Measurements from ENCODE around the gene ESPNL.

DNA sequence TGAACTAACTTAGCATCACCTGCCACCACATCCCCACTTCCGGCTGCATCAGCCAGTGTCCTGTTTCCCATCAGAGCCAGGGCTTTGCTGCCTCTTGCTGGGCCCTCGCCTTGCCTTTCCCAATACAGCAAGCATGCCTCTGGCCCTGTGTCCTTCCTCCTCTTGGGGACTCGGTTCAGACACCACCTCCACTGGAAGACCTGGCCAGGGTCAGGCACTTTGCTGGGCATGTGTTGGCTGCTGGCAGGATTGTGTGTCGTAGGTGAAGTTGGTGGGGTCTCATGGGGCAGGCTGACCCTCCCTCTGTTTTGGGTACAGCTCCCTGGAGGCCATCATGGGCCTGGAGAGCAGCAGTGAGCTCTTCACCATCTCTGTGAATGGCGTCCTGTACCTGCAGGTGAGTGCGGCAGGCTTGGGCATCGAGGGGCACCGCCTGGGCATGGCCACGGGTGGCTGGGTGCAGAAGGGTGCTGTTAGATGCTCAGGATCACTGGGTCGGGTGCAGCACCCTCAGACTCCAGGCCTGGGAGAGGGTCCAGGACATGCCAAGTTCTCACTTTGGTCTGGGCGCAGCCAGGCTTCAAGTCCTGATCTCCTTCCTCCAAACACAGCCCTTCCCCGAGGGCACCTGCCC lies 65.3 kb downstream of the ESPNL start:
- TF ChIP-seq POLR2A (IDR thresholded peaks at IDR 0.05) = no peak
- no peak for TF ChIP-seq CTCF (IDR thresholded peaks at IDR 0.05)

All from lower leg skin (tissue), 3 donors.